ENCODE results near the gene TTC39B.

TTC39B gene

GRCh38 chr9:15213249-15213648, 93.8 kb downstream of the TTC39B start:
- no peak for DNase-seq
- H3K4me3 ChIP-seq (ENCODE audit: low read depth, low read length) = no peak overlapping the region
- H3K27me3 ChIP-seq = 0 out of 2 replicates have a peak, but pooled peaks cover 3% of the 10 kb centered on the region
- H3K36me3 ChIP-seq = no peaks in the 10 kb centered on the region
- no peak for TF ChIP-seq CTCF (IDR thresholded peaks at IDR 0.05; ENCODE audit: low read depth, low read length)
- no peaks in the 10 kb centered on the region for H3K4me1 ChIP-seq
- H3K9me3 ChIP-seq = no peaks in the 10 kb centered on the region

- no peak for DNase-seq
- Histone ChIP-seq H3K4me1 (no peaks in the 10 kb centered on the region), H3K36me3 (no peaks in the 10 kb centered on the region), H3K9me3 (no peaks in the 10 kb centered on the region), H3K4me3 (ENCODE audit: low read depth, low read length) (no peak overlapping the region), H3K27me3 (0 out of 2 replicates have a peak, but pooled peaks cover 3% of the 10 kb centered on the region)
- TF ChIP-seq CTCF (IDR thresholded peaks at IDR 0.05; ENCODE audit: low read depth, low read length) = no peak
These were observed 95.1 kb downstream of the TTC39B start for GRCh38 chr9:15211815-15212495.

- Histone ChIP-seq H3K9me3 (no peaks in the 10 kb centered on the region), H3K4me1 (no peaks in the 10 kb centered on the region), H3K4me3 (ENCODE audit: low read depth, low read length) (no peak overlapping the region), H3K27me3 (0 out of 2 replicates have a peak, but pooled peaks cover 3% of the 10 kb centered on the region), H3K36me3 (no peaks in the 10 kb centered on the region)
- DNase-seq = peak; percentile 63
- TF ChIP-seq CTCF (IDR thresholded peaks at IDR 0.05; ENCODE audit: low read depth, low read length) = peak; percentile 93
These were observed 95.7 kb downstream of the TTC39B start for GRCh38 chr9:15211160-15211814.

GRCh38 chr9:15206903-15207696, 99.9 kb downstream of the TTC39B start:
- Histone ChIP-seq H3K4me3 (ENCODE audit: low read depth, low read length) (no peak overlapping the region), H3K9me3 (no peaks in the 10 kb centered on the region), H3K4me1 (no peaks in the 10 kb centered on the region), H3K36me3 (no peaks in the 10 kb centered on the region), H3K27me3 (no peaks in the 10 kb centered on the region)
- TF ChIP-seq CTCF (IDR thresholded peaks at IDR 0.05; ENCODE audit: low read depth, low read length) = no peak
- no peak for DNase-seq

GRCh38 chr9:15205632-15206420, 101.2 kb downstream of the TTC39B start:
- no peak for DNase-seq
- Histone ChIP-seq H3K4me1 (no peaks in the 10 kb centered on the region), H3K27me3 (no peaks in the 10 kb centered on the region), H3K4me3 (ENCODE audit: low read depth, low read length) (no peak overlapping the region), H3K36me3 (no peaks in the 10 kb centered on the region), H3K9me3 (no peaks in the 10 kb centered on the region)
- no peak for TF ChIP-seq CTCF (IDR thresholded peaks at IDR 0.05; ENCODE audit: low read depth, low read length)

All from BE2C (cell line).